ENCODE data around the gene KMT2C.
"Not testable (repeated sequence)": the region's sequence is repeated elsewhere in the genome, so short reads cannot be mapped to it uniquely, and the experiment has no call there.

The KMT2C gene

DNA sequence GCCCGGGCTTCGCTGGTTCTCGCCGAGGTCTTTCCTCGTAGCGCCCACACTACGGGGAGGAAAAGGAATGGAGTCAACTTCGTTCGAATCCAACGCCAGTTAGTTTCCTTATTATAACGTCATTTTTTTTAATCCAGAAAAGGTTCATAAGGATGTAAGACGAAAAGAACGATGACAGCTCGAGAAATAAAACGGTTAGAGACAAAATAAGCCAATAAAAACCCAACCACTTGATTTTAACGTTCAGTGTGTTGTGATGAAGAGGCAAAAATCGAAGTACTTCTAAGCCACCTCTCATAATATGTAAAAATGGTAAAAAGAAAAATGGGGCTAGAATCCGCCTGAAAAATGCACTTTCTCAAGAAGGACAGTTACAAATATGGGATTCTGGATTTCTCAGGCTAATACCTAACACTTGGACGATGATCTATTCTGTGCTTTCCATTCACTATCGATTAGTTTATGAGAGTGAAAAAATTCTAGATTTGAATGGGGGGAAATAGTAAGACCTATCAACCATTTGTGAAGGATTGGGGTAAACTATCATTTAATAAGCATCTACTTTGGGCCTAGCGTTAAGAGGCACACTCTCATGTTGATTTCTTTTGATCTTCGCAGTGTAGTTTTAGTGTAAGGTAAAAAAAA is 1.2 kb upstream of the KMT2C start:
- not testable (repeated sequence) for ATAC-seq

DNA sequence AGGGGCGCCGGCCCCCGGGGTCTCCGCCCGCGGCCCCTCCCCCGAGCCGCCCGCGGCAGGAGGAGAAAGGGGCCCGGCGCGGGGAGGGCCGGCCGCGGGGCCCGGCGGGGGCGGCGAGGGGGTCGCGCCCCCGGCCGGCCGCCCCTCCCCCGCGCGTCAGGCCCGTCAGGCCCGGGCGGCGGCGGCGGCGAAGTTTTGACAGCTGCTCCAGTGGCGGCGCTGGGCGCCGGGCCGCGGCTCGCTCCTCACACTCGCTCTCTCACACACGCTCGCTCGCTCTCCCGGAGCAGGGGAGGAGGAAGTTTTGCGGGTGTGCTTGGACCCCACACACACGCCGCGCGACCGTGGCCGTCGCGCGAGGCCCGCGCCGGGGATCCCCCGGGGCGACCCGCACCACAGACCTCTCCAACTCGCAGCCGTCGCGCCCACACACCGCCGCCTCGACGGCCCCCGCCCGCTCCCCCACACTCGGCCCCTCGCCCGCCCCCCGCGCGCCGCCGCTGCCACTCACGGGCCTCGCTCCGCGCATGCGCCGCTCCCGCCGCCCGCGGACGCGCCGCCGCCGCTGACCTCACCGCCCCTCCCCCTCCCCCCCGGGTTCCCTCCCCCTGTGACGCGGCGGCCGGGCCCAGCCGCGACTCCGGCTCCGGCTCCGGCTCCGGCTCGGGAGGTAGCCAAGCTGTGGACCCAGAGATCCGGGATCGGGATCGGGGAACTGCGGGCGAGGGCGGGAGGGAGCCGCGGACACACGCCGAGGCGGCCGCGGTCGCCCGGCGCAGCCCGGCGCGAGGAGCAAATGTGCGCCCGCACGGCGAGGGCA is 518 bp upstream of the KMT2C start:
- ATAC-seq = peak; percentile 63
- TF ChIP-seq, protein P1, sequence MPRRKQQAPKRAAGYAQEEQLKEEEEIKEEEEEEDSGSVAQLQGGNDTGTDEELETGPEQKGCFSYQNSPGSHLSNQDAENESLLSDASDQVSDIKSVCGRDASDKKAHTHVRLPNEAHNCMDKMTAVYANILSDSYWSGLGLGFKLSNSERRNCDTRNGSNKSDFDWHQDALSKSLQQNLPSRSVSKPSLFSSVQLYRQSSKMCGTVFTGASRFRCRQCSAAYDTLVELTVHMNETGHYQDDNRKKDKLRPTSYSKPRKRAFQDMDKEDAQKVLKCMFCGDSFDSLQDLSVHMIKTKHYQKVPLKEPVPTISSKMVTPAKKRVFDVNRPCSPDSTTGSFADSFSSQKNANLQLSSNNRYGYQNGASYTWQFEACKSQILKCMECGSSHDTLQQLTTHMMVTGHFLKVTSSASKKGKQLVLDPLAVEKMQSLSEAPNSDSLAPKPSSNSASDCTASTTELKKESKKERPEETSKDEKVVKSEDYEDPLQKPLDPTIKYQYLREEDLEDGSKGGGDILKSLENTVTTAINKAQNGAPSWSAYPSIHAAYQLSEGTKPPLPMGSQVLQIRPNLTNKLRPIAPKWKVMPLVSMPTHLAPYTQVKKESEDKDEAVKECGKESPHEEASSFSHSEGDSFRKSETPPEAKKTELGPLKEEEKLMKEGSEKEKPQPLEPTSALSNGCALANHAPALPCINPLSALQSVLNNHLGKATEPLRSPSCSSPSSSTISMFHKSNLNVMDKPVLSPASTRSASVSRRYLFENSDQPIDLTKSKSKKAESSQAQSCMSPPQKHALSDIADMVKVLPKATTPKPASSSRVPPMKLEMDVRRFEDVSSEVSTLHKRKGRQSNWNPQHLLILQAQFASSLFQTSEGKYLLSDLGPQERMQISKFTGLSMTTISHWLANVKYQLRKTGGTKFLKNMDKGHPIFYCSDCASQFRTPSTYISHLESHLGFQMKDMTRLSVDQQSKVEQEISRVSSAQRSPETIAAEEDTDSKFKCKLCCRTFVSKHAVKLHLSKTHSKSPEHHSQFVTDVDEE (CRISPR knock-in tag; IDR thresholded peaks at IDR 0.05) = peak; percentile 60; the same call in 1 of the 2 replicates
- TF ChIP-seq, protein P2, sequence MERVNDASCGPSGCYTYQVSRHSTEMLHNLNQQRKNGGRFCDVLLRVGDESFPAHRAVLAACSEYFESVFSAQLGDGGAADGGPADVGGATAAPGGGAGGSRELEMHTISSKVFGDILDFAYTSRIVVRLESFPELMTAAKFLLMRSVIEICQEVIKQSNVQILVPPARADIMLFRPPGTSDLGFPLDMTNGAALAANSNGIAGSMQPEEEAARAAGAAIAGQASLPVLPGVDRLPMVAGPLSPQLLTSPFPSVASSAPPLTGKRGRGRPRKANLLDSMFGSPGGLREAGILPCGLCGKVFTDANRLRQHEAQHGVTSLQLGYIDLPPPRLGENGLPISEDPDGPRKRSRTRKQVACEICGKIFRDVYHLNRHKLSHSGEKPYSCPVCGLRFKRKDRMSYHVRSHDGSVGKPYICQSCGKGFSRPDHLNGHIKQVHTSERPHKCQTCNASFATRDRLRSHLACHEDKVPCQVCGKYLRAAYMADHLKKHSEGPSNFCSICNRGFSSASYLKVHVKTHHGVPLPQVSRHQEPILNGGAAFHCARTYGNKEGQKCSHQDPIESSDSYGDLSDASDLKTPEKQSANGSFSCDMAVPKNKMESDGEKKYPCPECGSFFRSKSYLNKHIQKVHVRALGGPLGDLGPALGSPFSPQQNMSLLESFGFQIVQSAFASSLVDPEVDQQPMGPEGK (CRISPR knock-in tag; IDR thresholded peaks at IDR 0.05; ENCODE audit: borderline replicate concordance) = no peak
- TF ChIP-seq CSDC2 (CRISPR knock-in tag; IDR thresholded peaks at IDR 0.05) = peak; percentile 69; the same call in 1 of the 2 replicates

DNA sequence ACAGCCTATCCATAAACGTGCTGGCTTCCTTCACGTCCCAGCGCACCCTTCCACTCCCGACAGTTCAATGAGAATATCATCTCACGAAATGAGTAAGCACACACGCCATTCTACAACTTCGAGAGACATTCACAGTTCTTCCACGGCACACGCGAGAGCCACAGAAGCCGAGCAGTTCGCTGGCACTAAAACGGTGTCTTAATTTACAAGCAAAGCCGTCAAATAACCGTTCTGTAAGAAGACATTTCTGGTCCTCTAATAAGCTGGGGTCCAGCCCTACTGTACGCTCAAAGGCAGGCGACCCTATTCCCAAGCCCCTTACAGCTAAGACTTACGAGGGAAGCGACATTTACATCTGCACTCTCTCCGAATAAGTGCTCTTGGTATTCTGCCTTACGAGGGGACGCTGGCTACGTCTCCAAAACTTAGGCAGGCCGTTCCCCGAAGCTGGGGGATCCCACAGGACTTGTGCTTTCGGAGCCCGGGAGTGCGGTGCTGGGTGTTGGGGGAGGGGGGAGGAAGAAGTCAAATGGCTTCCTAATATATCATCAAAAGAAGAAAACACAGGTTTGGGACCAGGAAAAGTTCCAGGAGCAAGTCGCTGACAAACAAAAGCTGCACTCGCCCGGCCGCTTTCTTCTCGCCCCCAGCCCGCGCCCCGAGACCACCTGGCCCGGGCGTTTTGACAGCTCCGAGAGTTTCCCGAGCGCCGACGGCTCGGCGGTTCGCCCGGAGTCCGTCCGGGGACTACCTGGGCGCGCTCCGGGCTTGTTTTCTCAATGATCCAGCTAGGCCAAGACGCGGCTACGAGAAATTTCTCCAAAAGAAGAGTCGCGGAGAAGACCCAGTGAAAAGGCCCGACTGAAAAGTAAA is 1.1 kb downstream of the KMT2C start:
- ATAC-seq = peak; percentile 59

DNA sequence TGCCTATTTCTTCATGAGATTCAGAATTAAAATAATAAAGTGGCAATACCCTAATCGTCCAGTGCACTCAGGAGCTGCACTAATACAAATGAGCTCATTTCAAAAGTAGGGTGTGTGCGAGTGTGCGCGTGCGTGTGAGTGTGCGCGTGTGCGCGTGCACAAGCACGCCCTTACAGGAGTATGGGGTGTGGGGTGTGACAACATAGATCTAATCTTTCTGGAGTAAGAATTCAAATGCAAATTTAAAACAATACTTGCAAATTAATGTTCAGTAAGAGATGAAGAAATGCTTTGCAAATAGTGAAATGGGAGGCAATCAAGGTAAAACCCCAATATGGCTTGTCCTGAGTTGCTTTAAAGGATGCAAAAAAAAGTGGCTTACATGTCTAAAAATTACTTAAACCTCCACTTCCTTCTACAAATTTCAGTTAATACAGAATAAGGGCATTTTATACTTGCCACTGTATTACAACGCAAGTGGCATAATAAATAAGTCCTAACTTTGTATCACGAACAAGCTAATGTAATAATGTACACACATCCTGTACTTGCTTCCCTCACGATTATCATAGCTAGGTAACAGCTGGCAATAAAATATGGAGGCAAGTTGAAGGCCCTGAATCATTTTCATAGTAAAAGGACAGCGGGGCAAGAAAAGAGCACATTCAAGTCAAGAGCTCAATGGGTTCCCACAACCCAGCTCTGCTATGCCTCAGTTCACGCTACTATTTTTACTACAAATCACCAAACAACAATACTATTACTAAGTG is 1.9 kb downstream of the KMT2C start:
- TF ChIP-seq, protein P3, sequence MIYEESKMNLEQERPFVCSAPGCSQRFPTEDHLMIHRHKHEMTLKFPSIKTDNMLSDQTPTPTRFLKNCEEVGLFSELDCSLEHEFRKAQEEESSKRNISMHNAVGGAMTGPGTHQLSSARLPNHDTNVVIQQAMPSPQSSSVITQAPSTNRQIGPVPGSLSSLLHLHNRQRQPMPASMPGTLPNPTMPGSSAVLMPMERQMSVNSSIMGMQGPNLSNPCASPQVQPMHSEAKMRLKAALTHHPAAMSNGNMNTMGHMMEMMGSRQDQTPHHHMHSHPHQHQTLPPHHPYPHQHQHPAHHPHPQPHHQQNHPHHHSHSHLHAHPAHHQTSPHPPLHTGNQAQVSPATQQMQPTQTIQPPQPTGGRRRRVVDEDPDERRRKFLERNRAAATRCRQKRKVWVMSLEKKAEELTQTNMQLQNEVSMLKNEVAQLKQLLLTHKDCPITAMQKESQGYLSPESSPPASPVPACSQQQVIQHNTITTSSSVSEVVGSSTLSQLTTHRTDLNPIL (CRISPR knock-in tag; IDR thresholded peaks at IDR 0.05; ENCODE audit: low read depth) = 0 out of 2 replicates have a peak, but pooled peaks have one; percentile 18
- peak; percentile 29 for ATAC-seq

DNA sequence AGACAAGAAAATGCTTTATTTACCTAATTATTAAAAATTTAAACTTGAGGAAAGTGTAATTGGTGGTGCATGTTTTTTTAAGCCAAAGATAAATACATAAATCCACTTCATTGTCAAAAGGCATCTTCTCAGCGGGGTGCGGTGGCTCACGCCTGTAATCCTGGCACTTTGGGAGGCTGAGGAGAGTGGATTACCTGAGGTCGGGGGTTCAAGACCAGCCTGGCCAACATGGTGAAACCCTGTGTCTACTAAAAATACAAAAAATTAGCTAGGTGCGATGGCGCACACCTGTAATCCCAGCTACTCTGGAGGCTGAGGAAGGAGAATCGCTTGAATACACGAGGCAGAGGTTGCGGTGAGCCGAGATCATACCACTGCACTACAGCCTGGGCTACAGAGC is 3.1 kb downstream of the KMT2C start:
- ATAC-seq = not testable (repeated sequence)

DNA sequence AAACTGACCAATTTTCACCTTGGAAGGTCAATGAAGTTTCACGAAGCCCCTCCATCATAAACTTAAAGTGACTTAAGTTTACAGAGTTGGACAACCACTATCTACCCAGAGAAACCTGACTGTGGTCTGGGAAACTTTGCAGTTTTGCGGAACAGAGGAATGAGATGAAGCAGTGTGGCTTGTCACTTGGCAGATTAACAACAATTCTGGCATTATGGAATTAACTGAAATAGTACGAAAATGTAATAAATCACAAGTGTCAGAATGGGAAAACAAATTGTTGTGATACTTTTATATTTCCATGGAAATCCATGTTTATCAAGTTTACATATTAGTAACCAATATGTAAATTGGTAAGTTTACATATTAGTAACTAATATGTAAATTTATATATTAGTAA is 4.9 kb downstream of the KMT2C start:
- ATAC-seq = no peak

DNA sequence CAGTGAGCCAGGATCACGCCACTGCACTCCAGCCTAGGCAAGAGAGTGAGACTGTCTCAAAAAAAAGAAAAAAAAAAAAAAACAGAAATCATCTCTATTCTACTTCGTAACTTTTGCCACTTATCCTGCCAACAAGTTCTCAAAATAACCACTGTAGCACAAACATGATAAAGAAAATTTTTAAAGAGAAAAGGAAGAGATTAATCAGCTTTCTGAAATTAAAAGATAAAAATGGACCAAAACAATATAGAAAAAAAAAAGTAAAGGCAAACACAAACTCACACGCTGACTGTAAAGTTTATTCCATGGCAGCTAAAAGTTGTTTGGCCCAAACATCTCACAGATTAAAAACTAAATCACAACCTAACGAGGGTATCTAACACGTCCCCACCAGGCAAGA is 5.7 kb downstream of the KMT2C start:
- ATAC-seq = not testable (repeated sequence)

More for the DNA sequence above, 4.9 kb downstream of the KMT2C start:
- no peak for TF ChIP-seq ZFP3 (CRISPR knock-in tag; IDR thresholded peaks at IDR 0.05)
- no peak for TF ChIP-seq ZFP30 (CRISPR knock-in tag; IDR thresholded peaks at IDR 0.05)
- TF ChIP-seq SNAI2 (CRISPR knock-in tag; IDR thresholded peaks at IDR 0.05) = no peak
- TF ChIP-seq, protein P1 (CRISPR knock-in tag; IDR thresholded peaks at IDR 0.05) = no peak
- TF ChIP-seq, protein P4, sequence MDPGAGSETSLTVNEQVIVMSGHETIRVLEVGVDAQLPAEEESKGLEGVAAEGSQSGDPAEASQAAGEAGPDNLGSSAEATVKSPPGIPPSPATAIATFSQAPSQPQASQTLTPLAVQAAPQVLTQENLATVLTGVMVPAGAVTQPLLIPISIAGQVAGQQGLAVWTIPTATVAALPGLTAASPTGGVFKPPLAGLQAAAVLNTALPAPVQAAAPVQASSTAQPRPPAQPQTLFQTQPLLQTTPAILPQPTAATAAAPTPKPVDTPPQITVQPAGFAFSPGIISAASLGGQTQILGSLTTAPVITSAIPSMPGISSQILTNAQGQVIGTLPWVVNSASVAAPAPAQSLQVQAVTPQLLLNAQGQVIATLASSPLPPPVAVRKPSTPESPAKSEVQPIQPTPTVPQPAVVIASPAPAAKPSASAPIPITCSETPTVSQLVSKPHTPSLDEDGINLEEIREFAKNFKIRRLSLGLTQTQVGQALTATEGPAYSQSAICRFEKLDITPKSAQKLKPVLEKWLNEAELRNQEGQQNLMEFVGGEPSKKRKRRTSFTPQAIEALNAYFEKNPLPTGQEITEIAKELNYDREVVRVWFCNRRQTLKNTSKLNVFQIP (CRISPR knock-in tag; IDR thresholded peaks at IDR 0.05; ENCODE audit: borderline replicate concordance, low read depth) = no peak
- TF ChIP-seq OSR1 (CRISPR knock-in tag; IDR thresholded peaks at IDR 0.05) = no peak
- no peak for TF ChIP-seq ESRRG (CRISPR knock-in tag; IDR thresholded peaks at IDR 0.05)
- TF ChIP-seq, protein P2 (CRISPR knock-in tag; IDR thresholded peaks at IDR 0.05; ENCODE audit: borderline replicate concordance) = no peak
